ENCODE data around the gene ZNF493.
A peak's percentile ranks its signal among the peaks of the same experiment; 100 is the strongest.

The ZNF493 gene

GRCh38 chr19:21463449-21464105 lies 66.6 kb downstream of the ZNF493 start:
- DNase-seq (ENCODE audit: low spot score), result no peak

GRCh38 chr19:21466627-21467026 lies 69.7 kb downstream of the ZNF493 start:
- no peak for DNase-seq (ENCODE audit: low spot score)

- DNase-seq (ENCODE audit: low spot score), result no peak
Measured at GRCh38 chr19:21468791-21469190, 71.9 kb downstream of the ZNF493 start.

- DNase-seq (ENCODE audit: low spot score), result no peak
Measured at GRCh38 chr19:21472507-21472906, 75.6 kb downstream of the ZNF493 start.

- peak; percentile 86 for DNase-seq (ENCODE audit: low spot score)
Measured at GRCh38 chr19:21474671-21475181, 77.8 kb downstream of the ZNF493 start.

Measured in Ammon's horn (tissue), 1 donor.